ENCODE data around the gene RAD52. TPM values are rescaled to one million over a fixed set of nuclear protein-coding genes. Genes with fewer than 3 reads are reported as not detected.

RAD52 gene
- total RNA-seq, 1 donor from 2014 or later = 7.1 TPM

DNA sequence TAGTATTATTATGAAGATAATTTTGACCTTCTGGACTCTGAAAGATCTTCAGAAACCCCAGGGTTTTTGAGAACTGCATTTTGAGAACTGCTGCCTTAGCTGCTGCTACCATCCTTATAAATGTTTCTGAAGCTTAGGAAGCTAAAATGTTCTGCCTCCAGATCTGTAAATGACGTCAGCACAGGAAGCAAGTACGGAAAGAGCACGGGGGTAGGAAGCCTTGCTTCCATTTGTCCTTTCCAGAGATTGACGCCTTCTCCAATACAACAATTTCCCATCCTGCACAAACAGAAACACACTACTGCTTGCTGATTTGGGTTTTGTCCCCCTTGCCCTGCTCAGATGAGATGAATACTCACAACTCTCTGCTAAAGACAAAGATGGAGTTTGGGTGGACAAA lies 17.9 kb downstream of the RAD52 start:
- no peak for DNase-seq (ENCODE audit: low read depth)
- no peak overlapping the region for H3K4me3 ChIP-seq (ENCODE audit: low read depth, low read length)
- peaks cover 2% of the 10 kb centered on the region for H3K36me3 ChIP-seq (ENCODE audit: control insufficient read depth, insufficient read depth, low read length)
- no peak for TF ChIP-seq CTCF (IDR thresholded peaks at IDR 0.05; ENCODE audit: insufficient read depth, low read length, poor library complexity, severe bottlenecking)
- no peaks in the 10 kb centered on the region for H3K27me3 ChIP-seq (ENCODE audit: control insufficient read depth, insufficient read depth, low read length)

GRCh38 chr12:931060-931459 lies 18.4 kb downstream of the RAD52 start:
- Histone ChIP-seq H3K36me3 (ENCODE audit: control insufficient read depth, insufficient read depth, low read length) (peaks cover 2% of the 10 kb centered on the region), H3K27me3 (ENCODE audit: control insufficient read depth, insufficient read depth, low read length) (no peaks in the 10 kb centered on the region), H3K4me3 (ENCODE audit: low read depth, low read length) (no peak overlapping the region)
- TF ChIP-seq CTCF (IDR thresholded peaks at IDR 0.05; ENCODE audit: insufficient read depth, low read length, poor library complexity, severe bottlenecking) = no peak
- no peak for DNase-seq (ENCODE audit: low read depth)

DNA sequence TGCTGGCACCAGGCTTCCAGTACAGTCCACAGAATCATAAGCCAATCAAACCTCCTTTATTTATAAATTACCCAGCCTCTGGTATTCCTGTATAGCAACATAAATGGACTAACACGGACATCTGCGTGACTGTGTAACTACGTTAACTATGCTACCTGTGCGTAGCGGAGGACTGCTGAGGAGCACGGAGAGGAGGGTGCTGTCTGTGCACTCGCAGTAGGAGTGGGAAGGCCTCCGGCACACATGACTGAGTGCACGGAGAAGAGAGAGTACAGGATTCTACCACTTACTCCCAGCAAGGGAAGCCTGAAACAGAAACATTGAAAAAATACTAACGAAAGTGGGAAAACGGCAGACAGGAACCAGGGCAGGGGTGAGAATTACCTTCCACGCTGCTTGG lies 22.9 kb downstream of the RAD52 start:
- no peaks in the 10 kb centered on the region for H3K27me3 ChIP-seq (ENCODE audit: control insufficient read depth, insufficient read depth, low read length)
- peaks cover 2% of the 10 kb centered on the region for H3K36me3 ChIP-seq (ENCODE audit: control insufficient read depth, insufficient read depth, low read length)

DNA sequence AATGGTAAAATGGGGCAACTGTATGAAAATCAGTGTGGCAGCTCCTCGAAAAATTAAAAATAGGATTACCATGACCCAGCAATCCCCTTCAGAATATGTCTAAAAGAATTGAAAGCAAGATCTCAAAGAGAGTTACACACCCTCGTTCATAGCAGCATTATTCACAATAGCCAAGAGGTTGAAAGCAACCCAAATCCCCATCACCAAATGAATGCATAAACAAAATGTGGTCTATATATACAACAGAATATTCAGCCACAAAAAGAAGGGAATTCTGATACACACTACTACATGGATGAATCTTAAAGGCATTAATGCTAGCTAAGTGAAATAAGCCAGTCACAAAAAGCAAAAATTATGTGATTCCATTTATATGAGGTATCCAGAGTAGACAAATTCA lies 27.2 kb downstream of the RAD52 start:
- Histone ChIP-seq H3K4me3 (ENCODE audit: low read depth, low read length) (no peak overlapping the region), H3K36me3 (ENCODE audit: control insufficient read depth, insufficient read depth, low read length) (no peaks in the 10 kb centered on the region), H3K27me3 (ENCODE audit: control insufficient read depth, insufficient read depth, low read length) (no peaks in the 10 kb centered on the region)
- no peak for TF ChIP-seq CTCF (IDR thresholded peaks at IDR 0.05; ENCODE audit: insufficient read depth, low read length, poor library complexity, severe bottlenecking)
- DNase-seq (ENCODE audit: low read depth) = no peak

More for the DNA sequence above, 22.9 kb downstream of the RAD52 start:
- TF ChIP-seq CTCF (IDR thresholded peaks at IDR 0.05; ENCODE audit: insufficient read depth, low read length, poor library complexity, severe bottlenecking) = no peak
- DNase-seq (ENCODE audit: low read depth) = no peak
- no peak overlapping the region for H3K4me3 ChIP-seq (ENCODE audit: low read depth, low read length)

- Histone ChIP-seq H3K4me3 (ENCODE audit: low read depth, low read length) (no peak overlapping the region), H3K27me3 (ENCODE audit: control insufficient read depth, insufficient read depth, low read length) (no peaks in the 10 kb centered on the region), H3K36me3 (ENCODE audit: control insufficient read depth, insufficient read depth, low read length) (no peaks in the 10 kb centered on the region)
- no peak for DNase-seq (ENCODE audit: low read depth)
- no peak for TF ChIP-seq CTCF (IDR thresholded peaks at IDR 0.05; ENCODE audit: insufficient read depth, low read length, poor library complexity, severe bottlenecking)
Observed at GRCh38 chr12:920676-921075, 28.8 kb downstream of the RAD52 start.

DNA sequence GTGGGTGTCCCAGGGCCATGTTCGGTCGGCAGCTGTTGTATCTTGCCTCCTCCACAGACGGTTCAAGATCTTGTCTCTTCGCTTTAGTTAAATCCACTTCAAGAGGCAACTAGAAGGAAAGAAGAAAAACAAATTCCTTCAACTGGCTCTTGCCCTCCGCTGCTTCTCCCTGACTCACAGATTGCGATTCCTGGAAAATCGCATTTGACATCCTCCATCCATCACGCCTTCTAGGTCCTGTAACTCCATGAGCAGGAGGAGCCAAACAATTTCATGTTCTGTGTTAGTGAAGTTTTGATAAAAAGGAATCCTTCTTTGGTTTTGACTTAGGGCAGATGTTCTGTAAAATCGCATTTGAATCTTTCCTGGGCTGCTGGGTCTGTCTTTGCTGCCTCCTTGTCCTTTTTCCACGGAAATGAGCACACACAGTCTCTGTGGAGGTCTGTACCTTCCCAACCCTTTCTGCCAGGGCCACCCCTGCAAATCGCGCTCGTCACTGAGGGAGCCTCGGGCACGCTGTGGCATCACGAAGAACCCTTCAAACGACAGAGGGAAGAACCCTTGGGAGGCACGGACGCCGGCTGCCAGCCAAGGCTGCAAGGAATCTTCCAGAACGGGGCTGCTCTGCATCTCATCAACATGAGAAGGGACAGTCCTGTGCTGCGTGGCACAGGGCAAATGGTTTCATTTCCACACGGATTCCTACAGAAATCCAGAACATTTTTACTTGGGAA lies 32.6 kb downstream of the RAD52 start:
- TF ChIP-seq CTCF (IDR thresholded peaks at IDR 0.05; ENCODE audit: insufficient read depth, low read length, poor library complexity, severe bottlenecking) = no peak
- peak; percentile 9 for DNase-seq (ENCODE audit: low read depth)
- Histone ChIP-seq H3K4me3 (ENCODE audit: low read depth, low read length) (no peak overlapping the region), H3K27me3 (ENCODE audit: control insufficient read depth, insufficient read depth, low read length) (no peaks in the 10 kb centered on the region), H3K36me3 (ENCODE audit: control insufficient read depth, insufficient read depth, low read length) (peaks cover 2% of the 10 kb centered on the region)
